GM21367 (cell line): ENCODE results near the gene KIAA1217.

ENCODE experiments used
- ATAC-seq: cut with Tn5 transposase; IDR thresholded peaks from one replicate; pipeline ENCODE4 v1.9.1; 2021; ENCODE audit not compliant: unreplicated experiment

Gene KIAA1217

GRCh38 chr10:24207341-24207740 lies 1.6 kb upstream of the KIAA1217 start:
- no peak for ATAC-seq

DNA sequence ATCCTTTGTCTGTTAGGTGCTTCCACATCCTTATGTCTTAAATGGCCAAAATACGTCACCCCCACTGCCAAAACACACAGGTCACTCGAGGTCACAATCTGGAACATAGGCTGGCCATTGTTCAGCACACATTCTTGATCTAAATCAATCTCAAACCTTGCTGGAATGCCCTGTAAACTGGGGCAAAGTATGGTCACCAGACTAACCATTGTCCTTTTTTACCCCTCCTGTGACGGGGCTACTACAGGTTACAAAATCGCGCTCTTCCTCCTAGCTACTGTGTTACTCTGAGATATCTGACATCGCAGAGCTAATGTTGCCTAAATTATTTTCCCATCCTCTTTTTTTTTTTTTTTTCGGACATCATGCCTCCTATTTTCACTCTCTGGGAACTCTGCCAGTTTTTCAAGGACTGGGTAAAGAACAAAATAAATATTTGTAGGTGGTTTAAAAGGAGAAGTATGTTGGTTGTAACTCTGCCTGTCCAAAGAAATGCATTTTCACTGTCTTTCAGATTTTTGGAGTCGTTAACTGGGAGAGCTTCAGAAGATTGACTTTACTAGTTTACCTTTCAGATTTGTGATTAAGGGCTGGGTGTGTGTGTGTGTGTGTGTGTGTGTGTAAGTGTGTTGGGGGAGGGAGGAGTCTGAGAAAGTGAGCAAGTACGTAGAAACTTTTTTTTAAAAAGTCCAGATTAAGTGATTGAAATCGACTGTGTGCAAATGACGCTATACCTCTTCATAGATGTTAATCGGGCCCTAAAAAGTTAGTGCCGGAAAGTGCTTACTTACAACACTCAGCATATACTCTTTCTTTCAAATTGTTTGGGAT lies 942 bp upstream of the KIAA1217 start:
- ATAC-seq, result no peak

DNA sequence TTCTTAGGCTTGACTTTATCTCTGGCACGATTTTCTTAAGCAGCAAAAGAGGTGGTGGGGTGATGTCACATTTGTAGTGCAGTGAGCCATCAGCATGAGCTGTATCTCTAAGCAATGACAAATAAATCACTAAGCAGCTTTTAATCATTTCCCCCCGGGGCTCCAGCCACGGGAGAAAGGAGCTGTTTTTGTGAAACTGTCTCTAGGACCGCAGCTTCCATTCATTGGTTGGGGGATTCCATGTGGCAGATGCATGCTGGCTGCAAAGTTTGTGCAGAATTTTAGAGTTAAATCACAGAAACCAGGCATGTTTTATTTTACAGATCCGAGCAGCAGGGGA lies 464 bp downstream of the KIAA1217 start:
- no peak for ATAC-seq

DNA sequence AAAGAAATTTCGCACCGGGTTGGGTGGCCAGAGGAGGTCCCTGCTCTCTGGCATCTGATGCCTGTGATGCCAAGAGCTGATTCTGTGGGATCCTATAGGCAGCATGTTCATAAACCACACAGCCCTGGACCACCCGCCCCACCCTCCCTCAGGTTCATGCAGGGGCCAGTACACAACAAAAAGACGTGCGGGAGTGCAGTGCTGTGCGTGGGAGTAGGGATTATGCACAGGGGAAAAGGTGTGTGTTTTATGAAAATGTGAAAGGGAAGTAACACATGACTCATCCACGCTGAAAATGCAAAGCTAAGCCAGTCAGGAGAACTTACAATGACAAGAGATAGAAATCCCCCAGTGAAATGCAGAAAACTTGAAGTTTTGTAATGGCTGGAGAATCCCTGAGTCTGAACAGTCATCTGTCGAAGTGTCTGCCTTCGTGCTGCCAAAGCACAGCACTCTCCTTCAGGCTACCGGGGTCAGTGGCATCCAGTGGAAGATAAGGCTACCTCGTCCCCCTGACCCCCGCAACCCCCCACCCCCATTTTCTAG lies 1.1 kb downstream of the KIAA1217 start:
- peak; percentile 64 for ATAC-seq

GRCh38 chr10:24210501-24210900 lies 1.6 kb downstream of the KIAA1217 start:
- no peak for ATAC-seq

DNA sequence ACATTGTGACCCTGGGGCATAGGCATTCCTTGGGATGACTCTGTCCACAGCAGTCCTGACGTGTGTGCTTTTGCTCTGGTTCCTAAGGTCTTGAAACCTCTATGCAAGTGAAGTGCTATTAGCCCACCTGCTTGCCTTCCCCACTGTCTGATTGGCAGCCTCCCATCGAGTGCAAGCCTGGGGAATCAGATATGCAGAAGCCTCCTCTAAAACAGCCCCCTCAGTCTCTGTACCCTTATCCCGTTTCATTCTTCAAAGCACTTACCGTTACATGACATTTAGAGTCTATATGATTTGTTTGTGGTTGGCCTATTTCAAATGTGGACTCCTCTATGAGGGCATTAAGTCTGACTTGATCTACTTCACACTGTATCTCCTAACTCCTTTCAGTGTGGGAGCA lies 4.3 kb downstream of the KIAA1217 start:
- no peak for ATAC-seq

DNA sequence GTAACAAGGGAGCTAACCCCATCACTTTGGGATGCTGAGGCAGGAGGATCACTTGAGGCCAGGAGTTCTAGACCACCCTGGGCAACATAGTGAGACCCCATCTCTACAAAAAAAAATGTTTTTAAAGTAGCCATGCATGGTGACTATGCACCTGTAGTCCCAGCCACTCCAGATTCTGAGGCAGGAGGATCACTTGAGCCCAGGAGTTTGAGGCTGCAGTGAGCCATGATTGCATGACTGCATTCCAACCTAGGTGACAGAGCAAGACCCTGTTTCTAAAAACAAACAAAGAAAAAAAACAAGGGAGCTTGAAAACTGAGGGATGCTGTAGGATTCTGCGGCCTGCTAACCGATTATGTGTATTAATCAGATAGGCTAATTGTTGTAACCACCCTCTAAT lies 4.9 kb downstream of the KIAA1217 start:
- no peak for ATAC-seq

DNA sequence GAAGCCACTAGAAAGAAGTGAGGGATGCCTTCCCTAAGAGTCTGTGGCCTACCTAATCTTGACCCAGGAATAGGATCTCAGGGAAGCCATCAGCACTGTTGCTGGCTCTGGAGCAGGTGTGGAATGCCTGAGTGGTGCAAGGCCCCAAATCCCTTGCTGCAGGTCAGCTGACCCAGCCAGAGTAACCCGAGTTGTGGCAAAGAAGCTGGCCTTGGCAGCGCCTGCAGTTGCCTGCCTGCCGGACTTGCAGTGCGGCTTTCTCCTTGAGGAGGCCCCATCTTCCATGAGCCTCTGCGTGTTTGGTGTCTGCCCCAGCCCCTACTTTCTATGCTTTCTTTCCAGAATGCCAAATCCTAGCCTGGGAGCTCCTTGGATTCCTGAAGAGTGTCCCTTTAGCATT lies 5.8 kb downstream of the KIAA1217 start:
- ATAC-seq, result no peak

DNA sequence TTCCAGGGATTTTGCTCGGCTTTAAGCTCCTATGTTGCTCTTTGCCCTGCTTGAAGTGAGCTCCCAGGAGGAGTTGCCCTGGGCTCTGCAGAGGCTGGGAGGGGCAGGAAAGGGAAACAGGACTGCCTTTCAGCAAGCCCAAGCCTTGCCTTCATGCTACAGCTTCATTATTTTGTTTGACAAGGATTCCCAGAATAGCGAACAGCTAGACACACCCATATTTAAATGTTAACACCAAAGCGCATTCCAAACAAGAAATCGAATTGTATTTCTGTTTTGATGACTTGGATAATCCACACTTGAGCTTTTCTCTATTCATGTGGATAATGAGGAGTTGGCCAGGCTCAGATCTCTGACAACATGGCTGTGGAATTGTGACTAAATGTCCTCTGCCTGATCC lies 6.3 kb downstream of the KIAA1217 start:
- ATAC-seq, result no peak

DNA sequence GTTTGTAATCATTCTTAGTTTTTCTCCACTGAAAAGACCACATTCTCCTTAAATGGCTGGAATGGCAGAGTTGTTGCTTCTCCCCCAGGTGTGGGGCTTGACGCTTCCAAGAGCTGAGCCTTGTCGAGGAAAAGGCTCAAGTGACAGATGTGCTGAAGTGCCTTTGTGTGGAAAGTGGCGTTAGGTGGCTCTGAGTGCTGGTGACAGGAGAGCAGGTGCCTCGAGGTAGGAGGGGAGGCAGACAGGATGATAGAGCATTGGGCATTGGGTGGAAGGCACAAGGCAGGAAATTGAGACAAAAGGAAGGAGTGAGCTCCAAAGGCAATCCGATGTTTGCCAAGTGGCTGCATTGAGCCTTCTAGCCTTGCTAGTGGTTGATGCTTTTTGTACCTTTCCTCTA lies 6.7 kb downstream of the KIAA1217 start:
- ATAC-seq, result no peak

GRCh38 chr10:24219963-24220362 lies 11.0 kb downstream of the KIAA1217 start:
- no peak for ATAC-seq

- no peak for ATAC-seq
Observed at GRCh38 chr10:24223341-24223740, 14.4 kb downstream of the KIAA1217 start.

GRCh38 chr10:24223953-24224352 lies 15.0 kb downstream of the KIAA1217 start:
- no peak for ATAC-seq

- no peak for ATAC-seq
Observed at GRCh38 chr10:24228642-24229041, 19.7 kb downstream of the KIAA1217 start.

DNA sequence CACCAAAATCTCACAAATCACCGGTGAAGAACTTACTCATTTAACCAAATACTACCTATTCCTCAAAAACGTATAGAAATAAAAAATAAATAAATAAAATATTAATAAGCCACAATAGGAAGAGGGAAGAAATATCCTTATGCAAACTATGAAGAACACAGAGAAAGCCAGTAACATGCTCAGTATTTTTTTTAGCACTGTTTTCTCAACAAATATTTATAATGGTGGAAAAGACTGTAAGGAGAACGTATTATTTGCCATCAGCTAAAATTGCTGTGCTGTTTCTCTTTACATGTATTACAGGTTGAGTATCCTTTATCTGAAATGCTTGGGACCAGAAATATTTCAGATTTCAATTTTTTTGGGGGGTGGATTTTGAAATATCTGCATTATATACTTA lies 21.0 kb downstream of the KIAA1217 start:
- ATAC-seq, result no peak

DNA sequence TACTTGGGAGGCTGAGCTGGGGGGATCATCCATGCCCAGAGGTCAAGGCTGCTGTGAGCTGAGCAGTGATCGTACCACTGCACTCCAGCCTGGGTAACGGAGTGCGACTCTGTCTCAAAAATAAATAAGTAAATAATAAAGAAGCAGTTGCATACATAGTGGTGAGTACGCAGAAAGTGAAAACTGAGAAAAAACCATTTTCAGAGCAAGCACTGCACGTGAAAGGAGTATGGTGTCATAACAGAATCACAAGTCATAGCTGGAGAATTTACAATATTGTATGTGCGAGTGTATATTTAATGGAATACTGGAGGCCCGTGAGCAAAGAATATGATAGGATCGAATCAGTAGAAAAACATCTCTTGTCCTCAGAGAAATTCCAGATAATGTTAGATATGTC lies 22.3 kb downstream of the KIAA1217 start:
- no peak for ATAC-seq

DNA sequence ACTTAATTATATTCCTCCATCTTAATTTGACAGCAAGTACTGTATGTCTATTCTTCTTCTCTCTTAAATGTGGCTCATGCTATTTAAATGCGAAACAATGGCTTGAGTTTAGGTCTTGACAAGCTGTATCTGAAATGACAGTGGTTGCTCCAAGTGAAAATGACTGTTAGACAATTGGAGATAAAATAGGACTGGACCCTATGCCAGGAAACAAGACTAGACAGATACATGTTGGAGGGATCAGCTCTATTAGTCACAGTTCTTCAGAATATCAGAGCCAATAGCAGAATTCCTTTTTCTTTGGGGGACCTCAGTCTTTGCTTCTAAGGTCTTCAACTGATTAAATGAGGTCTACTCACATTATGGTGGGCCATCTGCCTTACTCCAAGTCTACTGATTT lies 25.8 kb downstream of the KIAA1217 start:
- ATAC-seq, result no peak

DNA sequence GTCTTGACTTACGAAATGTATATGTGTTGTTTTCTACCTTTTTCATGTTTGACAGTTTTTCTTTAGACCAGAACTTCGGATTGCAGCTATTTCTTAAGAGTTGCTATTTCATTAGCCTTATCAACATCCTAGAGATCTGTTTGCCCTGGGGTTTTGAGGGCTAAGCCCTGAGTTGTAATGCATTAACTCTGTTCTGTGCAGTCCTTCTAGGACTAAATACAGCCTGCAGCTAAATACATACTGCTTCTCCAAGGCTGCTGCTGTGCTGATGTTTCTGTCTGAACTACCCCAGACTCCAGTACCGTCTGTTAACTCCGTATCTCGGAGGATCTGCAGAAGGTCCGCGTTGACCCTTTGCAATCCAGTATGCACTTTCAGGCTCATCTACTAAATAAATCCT lies 26.5 kb downstream of the KIAA1217 start:
- no peak for ATAC-seq

GRCh38 chr10:24237801-24238395 lies 29.0 kb downstream of the KIAA1217 start:
- no peak for ATAC-seq

GRCh38 chr10:24238519-24239247 lies 29.7 kb downstream of the KIAA1217 start:
- ATAC-seq, result no peak

DNA sequence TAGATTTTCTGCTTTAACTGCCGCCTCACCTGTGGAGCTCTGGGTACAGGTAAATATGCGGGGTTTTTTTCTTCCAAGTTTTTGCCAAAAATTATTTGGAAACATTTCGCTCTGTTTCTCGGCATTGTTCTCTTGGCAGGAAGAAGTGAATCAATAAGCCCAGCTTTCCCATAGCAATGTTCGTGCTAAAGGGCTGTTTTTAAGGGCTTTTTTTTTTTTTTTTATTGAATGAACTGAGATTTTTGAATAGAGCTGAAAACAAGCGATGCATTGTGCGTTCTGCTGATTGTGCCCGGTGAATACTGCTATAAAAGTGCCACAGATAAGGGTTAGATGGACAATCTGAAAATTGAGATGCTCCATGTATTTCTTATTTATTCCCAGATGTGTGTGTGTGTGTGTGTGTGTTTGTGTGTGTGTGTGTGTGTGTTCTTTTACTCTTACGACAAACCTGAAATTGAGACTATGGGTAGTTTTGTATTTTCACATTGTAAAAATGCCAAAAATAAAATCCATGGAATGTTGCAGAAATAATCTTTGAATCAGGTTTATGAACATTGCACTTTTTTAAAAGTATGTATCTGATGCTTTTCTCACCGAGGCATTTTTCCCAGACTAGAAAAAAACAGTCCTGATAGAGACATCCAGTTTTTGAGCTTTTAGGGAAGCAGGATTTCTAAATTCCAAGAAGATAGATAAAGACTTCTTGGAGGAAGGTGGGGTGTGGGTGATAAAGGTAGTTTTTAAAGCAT lies 30.5 kb downstream of the KIAA1217 start:
- no peak for ATAC-seq
